B cell (primary cell): ENCODE measurements around the gene ASPHD1. TPM values are rescaled to one million over a fixed set of nuclear protein-coding genes. Genes with fewer than 3 reads are reported as not detected.

Experiments
- ATAC-seq: fragments of 200-7000 bp; cut with Tn5 transposase; one replicate; pipeline ENCODE4 v1.10.0; 2021; ENCODE audit warnings: low read depth, mild to moderate bottlenecking, moderate number of reproducible peaks, moderate library complexity
- CTCF ChIA-PET: fragments of 350-600 bp; sonication (Branson Sonifier 250); formaldehyde crosslinking; loops from one replicate; lab custom pipeline; 2021; ENCODE audit warnings: antibody characterized with exemption, inconsistent platforms; lab: Charles Lee
- POLR2A ChIA-PET: fragments of 350-600 bp; sonication (Branson Sonifier 250); formaldehyde crosslinking; loops from one replicate; lab custom pipeline; 2021; ENCODE audit warnings: antibody characterized with exemption; lab: Charles Lee
- DNase-seq: peaks from one replicate; pipeline ENCODE4 v3.0.0; 2013
- H2AFZ ChIP-seq: 2 replicates; pipeline ENCODE4 v1.6.1; 2012; ENCODE audit warnings: mild to moderate bottlenecking, low read depth, low read length; ENCODE audit not compliant: insufficient read depth, poor library complexity, severe bottlenecking
- H3K27ac ChIP-seq, 2 donors: 1 replicate in 1 of 2; 2 replicates in 1 of 2; pipeline ENCODE4 v1.5.1; 2012 to 2013; ENCODE audit warnings: low read length in 2 of 2, mild to moderate bottlenecking in 2 of 2, moderate library complexity in 1 of 2
- H3K27me3 ChIP-seq, 4 experiments: fragments of 200-600 bp in 1 of 4; sonication (generic) in 1 of 4; replicated peaks in 1 of 4; 1 replicate in 2 of 4; 2 replicates in 2 of 4; pipeline versions ENCODE4 v1.6.1 to v1.7.0; 2013 to 2016; ENCODE audit warnings: low read length in 3 of 4, mild to moderate bottlenecking in 2 of 4, mixed read lengths in 1 of 4, moderate library complexity in 1 of 4; ENCODE audit not compliant: insufficient read depth in 4 of 4, control insufficient read depth in 3 of 4; ENCODE audit errors: control extremely low read depth in 1 of 4
- H3K36me3 ChIP-seq, 2 experiments: replicated peaks in 1 of 2; 1 replicate in 1 of 2; 2 replicates in 1 of 2; pipeline versions ENCODE4 v1.6.1 to v1.7.1; 2013; ENCODE audit warnings: low read length in 1 of 2; ENCODE audit not compliant: insufficient read depth in 2 of 2, control insufficient read depth in 1 of 2; ENCODE audit errors: control extremely low read depth in 1 of 2, extremely low read depth in 1 of 2
- H3K4me1 ChIP-seq, 2 donors: fragments of 200-600 bp in 1 of 2; sonication (generic) in 1 of 2; 1 replicate in 1 of 2; 2 replicates in 1 of 2; pipeline versions ENCODE4 v1.5.1 to v1.6.1; 2013 to 2017; ENCODE audit warnings: low read length in 2 of 2; ENCODE audit not compliant: control insufficient read depth in 2 of 2, insufficient read depth in 2 of 2
- H3K4me2 ChIP-seq: replicated peaks from 2 replicates; pipeline ENCODE3; 2012; ENCODE audit warnings: mild to moderate bottlenecking, low read depth, low read length; ENCODE audit not compliant: poor library complexity, severe bottlenecking
- H3K4me3 ChIP-seq, 5 experiments: fragments of 200-600 bp in 1 of 5; sonication (generic) in 1 of 5; 1 replicate in 3 of 5; 2 replicates in 2 of 5; pipeline versions ENCODE4 v1.5.1 to v1.7.0; 2011 to 2016; ENCODE audit warnings: low read length in 4 of 5, mild to moderate bottlenecking in 4 of 5, low read depth in 2 of 5, control low read depth in 1 of 5, moderate library complexity in 1 of 5; ENCODE audit not compliant: insufficient read depth in 1 of 5; ENCODE audit errors: control extremely low read depth in 1 of 5, extremely low read depth in 1 of 5
- H3K79me2 ChIP-seq: fragments of 200-600 bp; sonication (generic); one replicate; pipeline ENCODE4 v1.6.0; 2016; ENCODE audit warnings: low read length; ENCODE audit not compliant: control insufficient read depth, insufficient read depth
- H3K9ac ChIP-seq: fragments of 200-600 bp; sonication (generic); 2 replicates; pipeline ENCODE4 v1.6.1; 2017; ENCODE audit warnings: mild to moderate bottlenecking, low read length, moderate library complexity
- H3K9me3 ChIP-seq, 3 donors: one replicate each; pipeline versions ENCODE4 v1.6.1 to v1.7.1; 2013; ENCODE audit warnings: low read length in 2 of 3; ENCODE audit not compliant: control insufficient read depth in 2 of 3, insufficient read depth in 1 of 3; ENCODE audit errors: control extremely low read depth in 1 of 3
- H4K20me1 ChIP-seq: 2 replicates; pipeline ENCODE4 v1.6.0; 2012; ENCODE audit warnings: mild to moderate bottlenecking, low read length; ENCODE audit not compliant: insufficient read depth, control insufficient read depth, poor library complexity, severe bottlenecking
- H3K27ac Mint-ChIP-seq: one replicate; pipeline ENCODE4 v1.8.0; 2021; ENCODE audit warnings: mixed read lengths
- H3K27me3 Mint-ChIP-seq: one replicate; pipeline ENCODE4 v1.8.0; 2021; ENCODE audit warnings: mixed read lengths
- H3K4me1 Mint-ChIP-seq: one replicate; pipeline ENCODE4 v1.8.0; 2021; ENCODE audit warnings: mixed read lengths
- H3K4me3 Mint-ChIP-seq: one replicate; pipeline ENCODE4 v1.8.0; 2021; ENCODE audit warnings: mixed read lengths
- H3K9me3 Mint-ChIP-seq: one replicate; pipeline ENCODE4 v1.8.0; 2022; ENCODE audit warnings: mixed read lengths; ENCODE audit not compliant: insufficient read depth
- CTCF ChIP-seq: fragments of 200-600 bp; IDR thresholded peaks from one replicate; pipeline ENCODE4 v1.8.0; 2022; ENCODE audit warnings: antibody characterized with exemption, mild to moderate bottlenecking
- EZH2 ChIP-seq: IDR thresholded peaks from 2 replicates; pipeline ENCODE4 v1.6.1; 2012; ENCODE audit warnings: borderline replicate concordance, low read depth, mild to moderate bottlenecking, moderate library complexity, low read length; ENCODE audit not compliant: insufficient read depth, poor library complexity, severe bottlenecking
- WGBS: methylation state at CpG from one replicate; pipeline ENCODE4 v1.1.5; 2013; ENCODE audit warnings: missing lambda C conversion rate; ENCODE audit not compliant: insufficient coverage; 5-methylcytosine and 5-hydroxymethylcytosine counted together
- intact Hi-C: fragments of 100-400 bp; cut with micrococcal nuclease; formaldehyde crosslinking; loops from one replicate; pipeline ENCODE4 v1.10.0; 2022
- polyA plus RNA-seq: library from polyadenylated mRNA; depleted of rRNA; stranded (reverse); fragments of >200 nt; gene quantifications from 2 replicates; pipeline ENCODE4 v1.2.3, GENCODE V29; 2012
- total RNA-seq, 2 donors: library from RNA; stranded (reverse); fragments of 120-200 nt in 1 of 2; gene quantifications; 1 replicate in 1 of 2; 2 replicates in 1 of 2; pipeline versions ENCODE4 v1.2.3 to v1.2.4, GENCODE V29; 2013 to 2022

Gene ASPHD1
- total and polyA plus RNA-seq, 2 donors (not counting 1 experiment from before 2014, with no cell fraction given) = not detected

DNA sequence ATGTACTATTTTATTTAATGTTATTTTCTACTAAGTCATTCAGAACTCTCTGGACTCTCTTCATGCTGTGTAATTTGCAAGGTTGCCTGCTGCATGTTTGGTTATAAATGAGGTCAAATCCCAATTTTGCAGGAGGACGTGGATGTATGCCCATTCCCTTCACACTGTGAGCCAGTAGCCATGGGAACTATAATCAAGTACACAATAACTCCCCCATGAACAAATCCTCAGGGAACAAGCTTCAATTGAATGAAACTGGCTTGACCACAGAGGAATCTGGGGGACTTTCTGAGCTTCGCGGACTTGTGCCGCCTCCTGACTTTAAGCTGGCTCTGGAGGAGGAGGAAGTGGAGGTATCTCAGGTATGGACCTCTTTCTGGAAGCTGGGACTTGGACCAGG, 40.4 kb downstream of the ASPHD1 start:
- POLR2A ChIA-PET = no interaction called here
- TF ChIP-seq EZH2 (no peak), CTCF (no peak)
- H3K4me1 ChIP-seq = no peaks in the 10 kb centered on the region
- Mint-ChIP-seq H3K27me3 (peaks cover 21% of the 10 kb centered on the region), H3K4me1 (no peaks in the 10 kb centered on the region), H3K4me3 (no peak overlapping the region), H3K9me3 (peaks cover 3% of the 10 kb centered on the region), H3K27ac (no peak overlapping the region)
- WGBS = 98% methylated on average over 4 of the region's 4 CpGs
- H3K27me3 ChIP-seq = peaks cover 0 to 21% (median 6%) of the 10 kb centered on the region in 4 experiments
- H3K36me3 ChIP-seq = no peaks in the 10 kb centered on the region
- H3K4me3 ChIP-seq = no peak overlapping the region
- no peak overlapping the region for H3K9ac ChIP-seq
- H3K27ac ChIP-seq = no peak overlapping the region
- H4K20me1 ChIP-seq = no peaks in the 10 kb centered on the region
- H3K9me3 ChIP-seq = peaks cover 0 to 4% (median 4%) of the 10 kb centered on the region in 3 donors
- no peak for ATAC-seq
- CTCF ChIA-PET = interaction anchor here (0.6 kb wide), 1 partner anchor 280 kb away, joined by 3 read pairs; no protein-coding TSS in a partner anchor
- intact Hi-C loops = no loop called here
- no peak overlapping the region for H3K4me2 ChIP-seq
- no peak overlapping the region for H2AFZ ChIP-seq
- no peak for DNase-seq
- no peaks in the 10 kb centered on the region for H3K79me2 ChIP-seq

- no peak overlapping the region for H2AFZ ChIP-seq
- intact Hi-C loops = no loop called here
- H3K79me2 ChIP-seq = no peaks in the 10 kb centered on the region
- H3K4me3 Mint-ChIP-seq = no peak overlapping the region
- ChIA-PET POLR2A (no interaction called here), CTCF (no interaction called here)
- H3K27me3 ChIP-seq = peaks cover 0 to 18% (median 6%) of the 10 kb centered on the region in 4 experiments
- DNase-seq = no peak
- no peaks in the 10 kb centered on the region for H3K36me3 ChIP-seq
- TF ChIP-seq CTCF (no peak), EZH2 (no peak)
- no peaks in the 10 kb centered on the region for H4K20me1 ChIP-seq
- no peak overlapping the region for H3K27ac ChIP-seq
- no peak overlapping the region for H3K27ac Mint-ChIP-seq
- H3K4me1 ChIP-seq = no peaks in the 10 kb centered on the region
- H3K4me2 ChIP-seq = no peak overlapping the region
- no peak overlapping the region for H3K4me3 ChIP-seq
- WGBS = 93% methylated on average over 8 of the region's 11 CpGs
- H3K9me3 Mint-ChIP-seq = peaks cover 3% of the 10 kb centered on the region
- peaks cover 0 to 4% (median 4%) of the 10 kb centered on the region in 3 donors for H3K9me3 ChIP-seq
- no peak overlapping the region for H3K9ac ChIP-seq
- no peak for ATAC-seq
- H3K4me1 Mint-ChIP-seq = no peaks in the 10 kb centered on the region
- H3K27me3 Mint-ChIP-seq = peaks cover 15% of the 10 kb centered on the region
Observed at GRCh38 chr16:29943846-29944799, 43.8 kb downstream of the ASPHD1 start.
